SK-N-MC (cell line): ENCODE data around the gene ATP13A3.

ENCODE experiments used
- EZH2 ChIP-seq: fragments of 200-600 bp; sonication (generic); IDR thresholded peaks from one replicate; pipeline ENCODE4 v1.6.1; 2017; ENCODE audit warnings: antibody characterized with exemption
- POLR2AphosphoS5 ChIP-seq: IDR thresholded peaks from 2 replicates; pipeline ENCODE4 v1.6.1; 2012; ENCODE audit warnings: mild to moderate bottlenecking, low read depth, low read length, borderline replicate concordance

- TF ChIP-seq POLR2AphosphoS5 (no peak), EZH2 (no peak)
Observed at GRCh38 chr3:194367992-194368841, 118.6 kb downstream of the ATP13A3 start.
